HCT116 (cell line): ENCODE measurements around the gene CORT. TPM values are rescaled to one million over a fixed set of nuclear protein-coding genes. Genes with fewer than 3 reads are reported as not detected.
A peak's percentile ranks its signal among the peaks of the same experiment; 100 is the strongest.

Experiments
- ATAC-seq: fragments of 200-7000 bp; cut with Tn5 transposase; 2 replicates; pipeline ENCODE4 v1.9.1; 2020; ENCODE audit warnings: mild to moderate bottlenecking, moderate library complexity
- BruUV-seq: library from RNA; stranded (reverse); fragments of 400-500 nt; replicated peaks from 2 replicates; lab custom pipeline; 2021; lab: Mats Ljungman, UMichigan
- CTCF ChIA-PET: fragments of 300-600 bp; sonication (Branson Sonifier 250); formaldehyde crosslinking; loops from one replicate; lab custom pipeline; 2021; ENCODE audit warnings: antibody characterized with exemption; lab: Charles Lee
- POLR2A ChIA-PET: fragments of 300-600, 350-600 bp; sonication (Branson Sonifier 250); formaldehyde crosslinking; loops from one replicate; lab custom pipeline; 2021; ENCODE audit warnings: antibody characterized with exemption; lab: Charles Lee
- RAD21 ChIA-PET, 2 experiments: fragments of 300-600 bp; sonication (Branson Sonifier 250); formaldehyde crosslinking; loops; one replicate each; lab custom pipeline; 2023; ENCODE audit warnings: low total read pairs in 2 of 2; ENCODE audit not compliant: uncharacterized antibody in 2 of 2, unreplicated experiment in 2 of 2, low non-redundant PET in 1 of 2; lab: Charles Lee
- DNase-seq: peaks from one replicate; pipeline ENCODE4 v3.0.0-alpha.2; 2010; ENCODE audit warnings: low read depth, low spot score
- H2AFZ ChIP-seq: fragments of 200-600 bp; shearing (Covaris generic), sonication (generic); 2 replicates; pipeline ENCODE4 v1.6.1; 2017; ENCODE audit warnings: low read depth, mixed run types, mixed read lengths, antibody characterized with exemption, low read length; ENCODE audit not compliant: poor library complexity, severe bottlenecking
- H3K27ac ChIP-seq: 2 replicates; pipeline ENCODE4 v1.5.1; 2012; ENCODE audit warnings: low read depth, low read length
- H3K27me3 ChIP-seq: fragments of 200-600 bp; sonication (generic); 2 replicates; pipeline ENCODE4 v1.6.1; 2016; ENCODE audit warnings: mixed run types, low read length, mixed read lengths; ENCODE audit not compliant: insufficient read depth
- H3K36me3 ChIP-seq, 2 experiments: fragments of 200-500 bp in 1 of 2; fragments of 200-600 bp in 1 of 2; sonication (Bioruptor generic) in 1 of 2; sonication (generic) in 1 of 2; 2 replicates each; pipeline versions ENCODE4 v1.5.1 to v1.6.1; 2014 to 2016; ENCODE audit warnings: low read length in 2 of 2, inconsistent platforms in 1 of 2, mixed read lengths in 1 of 2, mixed run types in 1 of 2; ENCODE audit not compliant: insufficient read depth in 2 of 2, control insufficient read depth in 1 of 2
- H3K4me1 ChIP-seq, 2 experiments: fragments of 200-600 bp in 1 of 2; sonication (generic) in 1 of 2; 2 replicates each; pipeline versions ENCODE4 v1.5.1 to v1.6.1; 2012 to 2017; ENCODE audit warnings: low read length in 2 of 2, inconsistent platforms in 1 of 2, mild to moderate bottlenecking in 1 of 2, mixed read lengths in 1 of 2, mixed run types in 1 of 2, moderate library complexity in 1 of 2; ENCODE audit not compliant: insufficient read depth in 2 of 2, control insufficient read depth in 1 of 2
- H3K4me2 ChIP-seq: fragments of 200-600 bp; sonication (generic); 2 replicates; pipeline ENCODE4 v1.6.1; 2017; ENCODE audit warnings: mixed run types, low read length, mixed read lengths
- H3K4me3 ChIP-seq, 2 experiments: fragments of 200-600 bp in 1 of 2; sonication (generic) in 1 of 2; replicated peaks in 1 of 2; 2 replicates each; pipeline ENCODE4 v1.5.1; 2011 to 2016; ENCODE audit warnings: low read length in 2 of 2, control low read depth in 1 of 2, low read depth in 1 of 2, mild to moderate bottlenecking in 1 of 2, mixed read lengths in 1 of 2, mixed run types in 1 of 2
- H3K79me2 ChIP-seq: fragments of 200-600 bp; sonication (generic); 2 replicates; pipeline ENCODE4 v1.6.1; 2017; ENCODE audit warnings: mild to moderate bottlenecking, mixed run types, low read length, moderate library complexity, mixed read lengths; ENCODE audit not compliant: insufficient read depth
- H3K9ac ChIP-seq: fragments of 200-600 bp; sonication (generic); 2 replicates; pipeline ENCODE4 v1.6.1; 2016; ENCODE audit warnings: low read length, mixed read lengths
- H3K9me2 ChIP-seq: fragments of 200-600 bp; sonication (generic), shearing (Covaris generic); 2 replicates; pipeline ENCODE4 v1.6.1; 2017; ENCODE audit warnings: mixed run types, mild to moderate bottlenecking, moderate library complexity; ENCODE audit not compliant: insufficient read depth
- H3K9me3 ChIP-seq, 2 experiments: fragments of 200-500 bp in 1 of 2; fragments of 200-600 bp in 1 of 2; sonication (Bioruptor generic) in 1 of 2; sonication (generic) in 1 of 2; 2 replicates each; pipeline ENCODE4 v1.6.1; 2014 to 2017; ENCODE audit warnings: low read length in 2 of 2, mixed read lengths in 2 of 2, inconsistent platforms in 1 of 2, low read depth in 1 of 2, mild to moderate bottlenecking in 1 of 2, mixed run types in 1 of 2, moderate library complexity in 1 of 2; ENCODE audit not compliant: control insufficient read depth in 1 of 2, insufficient read depth in 1 of 2
- H4K20me1 ChIP-seq: fragments of 200-600 bp; sonication (generic), shearing (Covaris generic); 2 replicates; pipeline ENCODE4 v1.6.1; 2017; ENCODE audit warnings: mixed run types, mild to moderate bottlenecking, moderate library complexity; ENCODE audit not compliant: insufficient read depth
- CBX3 ChIP-seq: IDR thresholded peaks from 2 replicates; pipeline ENCODE4 v1.6.1; 2012; ENCODE audit warnings: low read depth
- EGR1 ChIP-seq: IDR thresholded peaks from 2 replicates; pipeline ENCODE4 v1.6.1; 2012; ENCODE audit warnings: low read depth
- FOSL1 ChIP-seq: IDR thresholded peaks from 2 replicates; pipeline ENCODE4 v1.6.1; 2012; ENCODE audit warnings: low read depth
- JUND ChIP-seq: IDR thresholded peaks from 2 replicates; pipeline ENCODE4 v1.6.1; 2012
- POLR2A ChIP-seq: IDR thresholded peaks from 2 replicates; pipeline ENCODE4 v1.7.0; 2011; ENCODE audit warnings: borderline replicate concordance; ENCODE audit not compliant: insufficient read depth, insufficient read length; ENCODE audit errors: extremely low read depth
- RAD21 ChIP-seq: IDR thresholded peaks from 2 replicates; pipeline ENCODE4 v1.6.1; 2012; ENCODE audit warnings: low read depth, mild to moderate bottlenecking
- SRF ChIP-seq: IDR thresholded peaks from 2 replicates; pipeline ENCODE4 v1.6.1; 2012; ENCODE audit warnings: low read depth
- TCF7L2 ChIP-seq: IDR thresholded peaks from 2 replicates; pipeline ENCODE4 v1.7.0; 2011; ENCODE audit warnings: borderline replicate concordance, inconsistent platforms; ENCODE audit not compliant: insufficient read depth, insufficient read length; ENCODE audit errors: extremely low read depth
- YY1 ChIP-seq: IDR thresholded peaks from 2 replicates; pipeline ENCODE4 v1.6.1; 2011; ENCODE audit warnings: low read length, low read depth, moderate library complexity, mild to moderate bottlenecking; ENCODE audit not compliant: insufficient replicate concordance; ENCODE audit errors: extremely low read depth
- ZNF274 ChIP-seq: fragments of 200-500 bp; sonication (Bioruptor generic); IDR thresholded peaks from 2 replicates; pipeline ENCODE4 v1.6.1; 2014; ENCODE audit warnings: mild to moderate bottlenecking, low read depth, low read length, inconsistent platforms
- intact Hi-C: fragments of 100-400 bp; cut with micrococcal nuclease; formaldehyde crosslinking; loops from 2 replicates; pipeline ENCODE4 v1.10.0; 2022
- total RNA-seq: library from RNA; stranded (reverse); gene quantifications from one replicate; pipeline ENCODE4 v1.2.1, GENCODE V29; 2021; ENCODE audit not compliant: unreplicated experiment
- TF ChIP-seq, protein P1 (sequence below), 3 experiments: fragments of 200-600 bp in 1 of 3; sonication (generic) in 1 of 3; IDR thresholded peaks in 2 of 3; conservative IDR thresholded peaks in 1 of 3; 2 replicates each; pipeline ENCODE4 v1.5.1; 2012 to 2017; ENCODE audit warnings: low read depth in 2 of 3, low read length in 2 of 3, antibody characterized with exemption in 1 of 3, borderline replicate concordance in 1 of 3, control low read depth in 1 of 3, mild to moderate bottlenecking in 1 of 3, mixed read lengths in 1 of 3, mixed run types in 1 of 3, moderate library complexity in 1 of 3; ENCODE audit not compliant: insufficient read depth in 1 of 3
- TF ChIP-seq, protein P2 (sequence below): IDR thresholded peaks from 2 replicates; pipeline ENCODE4 v1.6.1; 2012; ENCODE audit warnings: low read depth

Gene CORT
- total RNA-seq, 1 experiment from 2014 or later: 0.84 TPM

DNA sequence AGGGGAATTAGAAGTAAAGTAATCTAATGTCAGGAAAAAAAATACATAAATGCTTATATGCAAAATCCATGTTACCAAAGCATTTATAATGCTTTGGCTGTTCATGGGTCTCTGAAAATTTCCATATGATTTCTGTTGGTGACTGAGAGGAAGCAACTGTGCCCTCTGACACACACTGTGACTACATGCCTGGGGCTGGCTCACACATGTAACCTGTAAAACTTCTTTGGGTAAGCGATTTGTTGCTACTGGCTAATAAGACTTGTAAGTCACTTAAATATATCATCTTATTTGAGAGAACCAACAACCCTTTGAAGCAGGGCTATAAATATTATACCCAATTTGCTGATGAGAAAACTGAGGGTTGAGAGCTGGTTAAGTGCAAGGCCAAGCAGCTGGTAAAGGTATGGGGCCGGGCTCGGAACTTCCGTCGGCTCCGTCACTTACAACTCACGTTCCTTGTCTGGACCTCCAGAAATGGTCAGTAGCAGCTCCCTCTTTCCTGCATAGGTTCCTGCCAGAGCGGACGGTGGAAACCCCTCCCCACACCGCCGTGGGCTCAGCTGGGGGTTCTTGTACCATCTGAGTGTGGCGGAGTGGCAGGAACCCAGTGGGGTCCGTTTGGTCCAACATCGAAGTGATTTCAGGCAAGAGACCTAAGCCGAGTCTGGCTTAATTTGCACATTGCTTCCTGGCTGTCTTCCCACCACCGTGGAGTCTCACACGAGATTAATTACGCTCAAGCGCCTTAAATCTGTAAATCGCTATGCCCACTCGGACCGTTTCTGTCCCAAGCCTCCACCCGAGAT, 21.8 kb downstream of the CORT start (continued):
- no peak for TF ChIP-seq TCF7L2
- TF ChIP-seq, protein P1, sequence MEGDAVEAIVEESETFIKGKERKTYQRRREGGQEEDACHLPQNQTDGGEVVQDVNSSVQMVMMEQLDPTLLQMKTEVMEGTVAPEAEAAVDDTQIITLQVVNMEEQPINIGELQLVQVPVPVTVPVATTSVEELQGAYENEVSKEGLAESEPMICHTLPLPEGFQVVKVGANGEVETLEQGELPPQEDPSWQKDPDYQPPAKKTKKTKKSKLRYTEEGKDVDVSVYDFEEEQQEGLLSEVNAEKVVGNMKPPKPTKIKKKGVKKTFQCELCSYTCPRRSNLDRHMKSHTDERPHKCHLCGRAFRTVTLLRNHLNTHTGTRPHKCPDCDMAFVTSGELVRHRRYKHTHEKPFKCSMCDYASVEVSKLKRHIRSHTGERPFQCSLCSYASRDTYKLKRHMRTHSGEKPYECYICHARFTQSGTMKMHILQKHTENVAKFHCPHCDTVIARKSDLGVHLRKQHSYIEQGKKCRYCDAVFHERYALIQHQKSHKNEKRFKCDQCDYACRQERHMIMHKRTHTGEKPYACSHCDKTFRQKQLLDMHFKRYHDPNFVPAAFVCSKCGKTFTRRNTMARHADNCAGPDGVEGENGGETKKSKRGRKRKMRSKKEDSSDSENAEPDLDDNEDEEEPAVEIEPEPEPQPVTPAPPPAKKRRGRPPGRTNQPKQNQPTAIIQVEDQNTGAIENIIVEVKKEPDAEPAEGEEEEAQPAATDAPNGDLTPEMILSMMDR (IDR thresholded peaks at IDR 0.05 in 2 of 3, conservative IDR thresholded peaks at IDR 0.05 in 1 of 3; ENCODE audit: borderline replicate concordance in 1 of 3, insufficient read depth in 1 of 3, low read depth in 2 of 3, low read length in 2 of 3): no peak

DNA sequence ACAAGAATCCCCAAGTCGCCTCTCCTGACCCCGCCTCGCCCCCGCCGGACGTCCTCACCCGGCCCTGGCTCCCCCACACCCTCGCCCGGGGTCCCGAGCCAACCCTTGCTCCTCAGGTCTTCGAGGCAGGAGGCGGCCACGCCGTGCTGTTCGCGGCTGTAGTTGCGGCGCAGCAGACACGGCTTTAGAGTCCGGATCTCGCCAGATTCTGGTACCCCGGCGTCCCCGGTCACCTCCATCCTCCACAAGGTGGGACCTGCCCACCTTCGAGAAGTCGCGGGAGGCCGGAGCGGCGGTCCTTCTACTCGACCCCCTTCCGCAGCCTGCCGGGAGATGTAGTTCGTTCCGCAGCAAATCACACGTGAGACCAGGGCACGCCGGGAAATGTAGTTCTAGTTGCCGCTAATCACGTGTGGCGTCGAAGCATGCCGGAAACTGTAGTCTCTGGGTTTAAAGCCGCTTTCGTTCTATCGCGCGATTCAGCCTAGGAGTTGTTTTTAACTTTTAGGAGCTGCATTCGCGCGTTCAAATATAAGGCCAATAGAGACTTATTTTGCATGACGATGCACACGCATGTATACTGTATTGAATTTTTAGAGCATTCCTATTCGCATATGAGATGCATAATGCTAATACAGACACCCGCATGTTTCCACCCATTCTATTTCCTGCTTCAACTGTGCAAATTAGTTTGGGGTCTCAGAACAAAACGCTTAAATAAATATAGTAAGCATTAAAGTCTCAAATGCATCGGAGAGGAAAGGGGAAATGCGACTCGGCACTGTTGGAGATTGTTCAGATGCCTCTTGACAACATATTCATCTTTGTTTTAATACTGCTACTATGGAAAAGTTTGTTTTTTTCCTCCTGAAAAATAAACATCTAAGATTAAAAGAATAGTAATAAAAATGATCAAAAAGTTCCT, 22.7 kb downstream of the CORT start, which contains the start of gene DFFA:
Gene DFFA, minus strand, starts transcription at position 310 of the 925 bp plus-strand sequence. Its CDS starts 71 bp downstream, at position 239.
- Histone ChIP-seq H3K4me3 (peak within 1 kb of the TSS; percentile 90 to 97), H3K27me3 (no peaks in the 10 kb centered on the region), H3K27ac (peak within 1 kb of the TSS; percentile 78), H3K79me2 (peaks cover 66% of the 10 kb centered on the region), H4K20me1 (no peaks in the 10 kb centered on the region), H3K4me1 (peaks cover 0 to 36% of the 10 kb centered on the region in 2 experiments; a peak in 3 of 4 replicates), H3K36me3 (peaks cover 16 to 18% of the 10 kb centered on the region in 2 experiments), H3K4me2 (peak within 1 kb of the TSS; percentile 94), H2AFZ (peak within 1 kb of the TSS; percentile 96), H3K9ac (peak within 1 kb of the TSS; percentile 96), H3K9me3 (no peaks in the 10 kb centered on the region), H3K9me2 (no peaks in the 10 kb centered on the region)
- CTCF ChIA-PET: no interaction called here
- RAD21 ChIA-PET: interaction anchor here in 1 of 2 experiments (0.6 kb wide), 1 partner anchor 69 kb away, joined by 3 read pairs; no protein-coding TSS in a partner anchor
- ATAC-seq (peak; percentile 78), DNase-seq (peak; percentile 94)
- POLR2A ChIA-PET: no interaction called here
- no TSS peak for BruUV-seq
- intact Hi-C loops: no loop called here
- TF ChIP-seq, protein P2, sequence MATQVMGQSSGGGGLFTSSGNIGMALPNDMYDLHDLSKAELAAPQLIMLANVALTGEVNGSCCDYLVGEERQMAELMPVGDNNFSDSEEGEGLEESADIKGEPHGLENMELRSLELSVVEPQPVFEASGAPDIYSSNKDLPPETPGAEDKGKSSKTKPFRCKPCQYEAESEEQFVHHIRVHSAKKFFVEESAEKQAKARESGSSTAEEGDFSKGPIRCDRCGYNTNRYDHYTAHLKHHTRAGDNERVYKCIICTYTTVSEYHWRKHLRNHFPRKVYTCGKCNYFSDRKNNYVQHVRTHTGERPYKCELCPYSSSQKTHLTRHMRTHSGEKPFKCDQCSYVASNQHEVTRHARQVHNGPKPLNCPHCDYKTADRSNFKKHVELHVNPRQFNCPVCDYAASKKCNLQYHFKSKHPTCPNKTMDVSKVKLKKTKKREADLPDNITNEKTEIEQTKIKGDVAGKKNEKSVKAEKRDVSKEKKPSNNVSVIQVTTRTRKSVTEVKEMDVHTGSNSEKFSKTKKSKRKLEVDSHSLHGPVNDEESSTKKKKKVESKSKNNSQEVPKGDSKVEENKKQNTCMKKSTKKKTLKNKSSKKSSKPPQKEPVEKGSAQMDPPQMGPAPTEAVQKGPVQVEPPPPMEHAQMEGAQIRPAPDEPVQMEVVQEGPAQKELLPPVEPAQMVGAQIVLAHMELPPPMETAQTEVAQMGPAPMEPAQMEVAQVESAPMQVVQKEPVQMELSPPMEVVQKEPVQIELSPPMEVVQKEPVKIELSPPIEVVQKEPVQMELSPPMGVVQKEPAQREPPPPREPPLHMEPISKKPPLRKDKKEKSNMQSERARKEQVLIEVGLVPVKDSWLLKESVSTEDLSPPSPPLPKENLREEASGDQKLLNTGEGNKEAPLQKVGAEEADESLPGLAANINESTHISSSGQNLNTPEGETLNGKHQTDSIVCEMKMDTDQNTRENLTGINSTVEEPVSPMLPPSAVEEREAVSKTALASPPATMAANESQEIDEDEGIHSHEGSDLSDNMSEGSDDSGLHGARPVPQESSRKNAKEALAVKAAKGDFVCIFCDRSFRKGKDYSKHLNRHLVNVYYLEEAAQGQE: no peak
- no peak for TF ChIP-seq FOSL1
- peak; percentile 90 for TF ChIP-seq CBX3
- TF ChIP-seq, protein P1 (IDR thresholded peaks at IDR 0.05 in 2 of 3, conservative IDR thresholded peaks at IDR 0.05 in 1 of 3; ENCODE audit: borderline replicate concordance in 1 of 3, insufficient read depth in 1 of 3, low read depth in 2 of 3, low read length in 2 of 3): no peak
- TF ChIP-seq RAD21: no peak
- no peak for TF ChIP-seq ZNF274
- TF ChIP-seq JUND: no peak
- no peak; the same call in 1 of the 2 replicates for TF ChIP-seq SRF
- TF ChIP-seq YY1: peak; percentile 73
- TF ChIP-seq POLR2A: peak; percentile 84
- TF ChIP-seq EGR1: no peak
- peak; percentile 82 for TF ChIP-seq TCF7L2
